HG03432 (cell line): ENCODE data around the gene CACNB3.
A peak's percentile ranks its signal among the peaks of the same experiment; 100 is the strongest.
"Not testable (repeated sequence)": the region's sequence is repeated elsewhere in the genome, so short reads cannot be mapped to it uniquely, and the experiment has no call there.

Experiments
- ATAC-seq: cut with Tn5 transposase; IDR thresholded peaks from one replicate; pipeline ENCODE4 v1.9.1; 2021; ENCODE audit warnings: mild to moderate bottlenecking, moderate library complexity; ENCODE audit not compliant: unreplicated experiment

CACNB3 gene

DNA sequence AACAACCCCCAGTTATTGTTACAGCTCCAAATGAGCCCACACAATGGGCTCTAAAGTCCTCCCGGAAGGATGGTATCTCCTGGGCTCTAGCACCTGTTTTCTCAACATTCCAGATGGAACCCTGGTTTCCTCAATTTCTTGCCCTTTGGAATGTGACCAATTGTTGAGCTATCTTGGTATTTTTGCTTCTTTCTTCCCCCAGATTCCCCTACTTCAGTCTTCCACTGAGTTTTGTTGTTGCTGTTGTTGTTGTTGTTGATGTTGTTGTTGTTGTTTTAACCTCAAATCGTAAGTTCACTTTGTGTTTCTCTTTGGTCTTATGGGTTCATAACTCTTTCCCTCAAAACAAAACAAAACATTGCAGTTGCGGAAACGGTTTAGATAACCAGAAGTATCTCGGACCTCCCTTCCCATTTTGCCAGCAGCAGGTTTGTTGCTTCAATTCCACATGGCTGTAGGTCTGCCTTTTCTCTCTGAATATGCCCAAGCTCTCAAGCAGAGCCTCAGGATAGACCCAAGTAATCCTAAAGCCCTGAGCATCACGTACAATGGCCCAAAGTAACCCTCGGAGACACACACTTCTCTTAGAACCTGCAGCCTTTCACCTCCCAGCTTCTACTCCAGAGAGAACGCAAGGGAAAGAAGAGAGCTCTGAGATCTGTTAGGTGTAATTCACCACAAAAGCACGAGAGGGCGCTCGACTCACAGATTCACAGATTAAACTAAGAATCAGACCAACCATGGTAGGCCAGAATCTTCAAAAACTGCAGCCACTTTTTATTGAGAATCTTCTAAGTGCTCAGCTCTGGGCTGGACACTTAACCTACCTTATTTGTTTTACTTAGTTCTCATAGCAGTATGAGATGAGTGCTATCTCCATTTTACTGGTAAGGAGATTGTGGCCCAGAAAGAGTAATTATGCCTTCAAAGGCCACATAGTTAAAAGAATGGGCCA is 34.7 kb downstream of the CACNB3 start:
- ATAC-seq, result peak; percentile 41

DNA sequence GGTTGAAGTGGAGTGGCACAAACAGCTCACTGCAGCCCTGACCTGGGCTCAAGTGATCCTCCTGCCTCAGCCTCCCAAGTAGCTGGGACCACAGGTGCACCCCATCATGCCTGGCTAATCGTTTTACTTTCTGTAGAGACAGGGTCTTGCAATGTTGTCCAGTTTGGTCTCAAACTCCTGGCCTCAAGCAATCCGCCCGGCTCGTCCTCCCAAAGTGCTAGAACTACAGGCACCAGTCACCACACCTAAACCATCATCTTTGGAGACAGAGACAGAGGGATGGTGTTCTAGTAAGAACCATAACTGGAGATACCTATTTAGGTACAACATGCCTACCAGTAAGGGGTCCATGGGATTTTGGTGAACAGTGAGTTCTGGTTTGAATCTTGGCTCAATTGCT is 36.2 kb downstream of the CACNB3 start:
- no peak for ATAC-seq

DNA sequence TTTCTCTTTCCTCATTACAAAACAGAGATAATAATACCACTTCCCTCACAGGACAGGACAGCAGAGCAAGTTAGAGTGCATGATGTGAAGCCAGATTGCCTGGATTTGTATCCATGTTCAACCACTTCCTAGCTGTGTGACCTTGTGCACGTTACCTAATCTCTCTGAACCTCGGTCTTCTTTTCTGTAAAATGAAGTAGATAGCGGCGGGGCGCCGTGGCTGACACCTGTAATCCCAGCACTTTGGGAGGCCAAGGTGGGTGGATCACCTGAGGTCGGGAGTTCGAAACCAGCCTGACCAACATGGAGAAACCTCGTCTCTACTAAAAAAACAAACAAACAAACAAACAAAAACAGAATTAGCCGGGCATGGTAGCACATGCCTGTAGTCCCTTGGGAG is 36.6 kb downstream of the CACNB3 start:
- not testable (repeated sequence) for ATAC-seq

DNA sequence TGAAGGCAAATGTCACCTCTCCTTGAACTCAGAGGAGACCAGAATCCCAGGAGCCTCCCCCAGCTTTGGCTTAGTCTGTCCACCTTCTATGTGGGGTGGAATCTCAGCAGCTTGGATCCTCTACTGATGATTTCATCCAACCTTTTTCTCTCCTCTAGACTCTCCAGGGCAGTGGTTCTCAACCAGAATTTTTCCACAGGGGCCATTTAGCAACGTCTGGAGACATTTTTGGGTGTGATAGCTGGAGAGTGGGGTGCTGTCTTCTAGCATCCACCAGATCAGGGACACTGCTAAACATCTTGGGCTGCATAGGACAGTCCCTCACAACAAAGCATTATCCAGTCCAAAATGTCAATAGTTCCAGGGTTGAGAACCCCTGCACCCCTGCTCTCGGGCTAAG is 38.1 kb downstream of the CACNB3 start:
- no peak for ATAC-seq

DNA sequence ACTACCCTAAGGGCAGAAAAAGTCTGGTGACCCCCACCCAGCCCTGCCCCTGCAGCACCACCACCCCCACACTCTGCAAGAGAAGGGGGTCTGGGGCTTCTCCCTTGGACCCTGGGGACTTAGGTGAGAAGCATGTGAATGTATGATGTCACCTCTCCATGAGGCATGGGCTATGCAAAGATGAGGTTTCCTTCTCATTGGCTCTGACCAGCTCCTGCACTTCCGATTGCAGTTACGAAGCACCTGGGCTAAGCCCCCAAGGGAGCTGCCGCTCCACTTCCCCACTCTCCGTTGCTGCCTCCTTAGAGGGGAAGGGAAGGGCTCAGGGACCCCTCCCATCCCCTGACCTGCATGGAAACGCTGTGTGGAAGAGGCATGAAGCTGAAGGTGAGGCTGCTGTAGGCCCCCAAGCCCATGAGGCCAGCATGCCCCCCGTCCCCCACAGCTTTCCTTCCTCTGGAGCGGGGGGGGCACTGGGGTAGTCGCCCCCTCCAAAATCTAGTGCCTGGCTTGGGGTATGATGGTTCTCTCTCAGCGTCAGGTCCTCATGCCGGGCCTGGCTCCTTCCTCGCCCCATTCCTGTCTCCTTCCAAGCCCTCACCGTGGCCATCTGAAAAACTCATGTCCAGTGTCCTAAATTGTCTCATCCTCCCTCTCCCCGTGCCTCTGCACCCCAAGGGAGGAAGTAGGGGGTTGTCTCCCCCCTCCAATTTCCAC is 39.1 kb downstream of the CACNB3 start:
- no peak for ATAC-seq

DNA sequence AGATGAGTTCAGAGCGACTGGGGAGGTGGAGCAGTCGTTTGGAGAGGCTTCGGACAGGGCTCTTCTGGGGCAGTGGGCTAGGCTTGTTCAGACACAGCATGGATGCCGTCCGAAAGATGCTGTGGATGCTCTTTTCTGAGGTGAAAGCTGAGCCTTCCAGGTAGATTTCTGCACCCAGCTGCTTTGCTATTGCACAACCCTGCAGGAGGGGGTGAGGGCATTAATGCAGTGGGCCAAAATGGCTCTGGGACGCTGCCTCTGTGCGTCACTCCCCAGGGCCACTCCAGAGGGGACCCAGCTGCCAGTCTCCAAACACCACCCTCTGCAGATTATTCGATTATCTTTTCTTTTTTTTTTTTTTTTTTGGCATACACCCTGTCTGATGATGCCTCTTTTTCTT is 39.7 kb downstream of the CACNB3 start:
- ATAC-seq, result no peak

DNA sequence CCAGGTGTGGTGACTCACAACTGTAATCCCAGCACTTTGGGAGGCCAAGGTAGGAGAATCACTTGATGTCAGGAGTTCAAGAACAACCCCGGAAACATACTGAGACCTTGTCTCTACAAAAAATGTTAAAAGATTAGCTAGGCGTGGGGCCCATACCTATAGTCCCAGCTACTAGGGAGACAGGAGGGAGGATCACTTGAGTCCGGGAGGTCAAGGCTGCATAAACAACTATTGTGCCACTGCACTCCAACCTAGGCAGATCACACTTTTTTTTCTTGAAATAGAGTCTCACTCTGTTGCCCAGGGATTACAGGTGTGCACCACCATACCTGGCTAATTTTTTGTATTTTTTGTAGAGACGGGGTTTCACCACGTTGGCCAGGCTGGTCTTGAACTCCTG is 41.3 kb downstream of the CACNB3 start:
- no peak for ATAC-seq

DNA sequence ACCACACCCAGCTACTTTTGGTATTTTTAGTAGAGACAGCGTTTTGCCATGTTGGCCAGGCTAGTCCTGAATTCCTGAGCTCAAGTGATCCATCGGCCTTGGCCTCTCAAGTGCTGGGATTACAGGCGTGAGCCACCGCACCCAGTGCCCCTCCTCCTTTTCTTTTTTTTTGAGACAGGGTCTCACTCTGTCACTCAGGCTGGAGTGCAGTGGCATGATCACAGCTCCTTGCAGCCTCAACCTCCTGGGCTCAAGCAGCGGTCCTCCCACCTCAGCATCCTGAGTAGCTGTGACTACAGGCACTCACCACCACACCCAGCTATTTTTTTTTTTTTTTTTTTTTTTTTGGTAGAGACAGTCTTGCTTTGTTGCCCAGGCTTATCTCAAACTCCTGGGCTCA is 41.9 kb downstream of the CACNB3 start:
- ATAC-seq, result not testable (repeated sequence)

DNA sequence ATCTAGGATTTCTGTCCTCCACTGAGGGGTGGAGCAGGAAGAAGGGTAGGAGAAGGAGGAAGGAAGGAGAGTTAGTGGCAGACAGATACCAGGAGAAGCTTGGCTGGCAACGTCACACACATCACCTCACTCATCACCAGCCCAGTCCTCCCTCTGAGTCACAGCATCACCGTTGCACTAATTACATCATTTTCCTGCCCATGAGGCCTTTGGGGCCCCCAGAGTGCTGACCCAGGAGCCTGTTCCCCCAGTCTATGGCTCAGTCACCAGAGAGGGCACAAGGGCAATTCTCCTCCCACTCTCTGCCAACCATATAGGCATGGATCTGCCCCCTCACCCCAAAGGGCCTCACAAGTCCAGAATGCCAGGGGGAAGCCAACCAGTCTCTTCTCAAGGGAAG is 42.8 kb downstream of the CACNB3 start:
- no peak for ATAC-seq

DNA sequence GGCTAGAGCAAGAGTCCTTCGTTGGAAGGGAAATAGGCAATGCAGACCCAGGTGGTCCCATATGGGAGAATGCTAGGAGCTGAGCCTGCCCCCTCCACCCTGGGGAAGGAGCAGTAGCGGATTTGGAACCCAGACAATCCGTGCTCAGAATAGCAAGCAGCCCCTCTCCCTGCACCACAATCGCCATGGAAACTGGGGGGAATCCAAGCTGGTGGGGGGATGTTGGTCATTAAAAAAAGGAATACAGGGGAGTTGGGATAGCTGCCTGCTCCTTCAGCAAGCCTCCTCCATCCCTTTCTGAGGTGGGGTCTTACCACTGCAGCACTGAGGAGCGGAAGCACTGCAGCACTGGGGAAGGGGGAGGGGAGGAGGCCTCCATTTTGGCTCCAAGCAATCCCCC is 44.5 kb downstream of the CACNB3 start:
- no peak for ATAC-seq

DNA sequence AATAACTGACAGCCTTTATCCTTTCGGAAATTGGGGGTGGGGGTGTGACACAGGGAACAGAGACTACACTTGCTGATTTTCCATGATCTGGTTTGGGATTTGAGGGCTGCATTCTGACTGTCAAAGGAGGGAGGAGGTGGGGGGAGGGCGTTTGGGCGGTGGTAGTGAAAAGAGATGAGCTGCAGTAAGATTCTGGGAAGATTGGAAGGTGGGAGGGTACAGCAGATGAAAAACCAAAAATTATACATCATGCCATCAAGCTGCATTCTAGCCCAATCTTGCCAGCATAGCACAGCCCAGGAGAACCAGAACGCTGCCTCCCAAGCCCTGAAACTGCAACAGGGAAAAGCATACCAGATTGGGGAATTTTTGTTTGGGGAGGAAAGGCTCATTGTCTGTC is 45.0 kb downstream of the CACNB3 start:
- ATAC-seq, result no peak

DNA sequence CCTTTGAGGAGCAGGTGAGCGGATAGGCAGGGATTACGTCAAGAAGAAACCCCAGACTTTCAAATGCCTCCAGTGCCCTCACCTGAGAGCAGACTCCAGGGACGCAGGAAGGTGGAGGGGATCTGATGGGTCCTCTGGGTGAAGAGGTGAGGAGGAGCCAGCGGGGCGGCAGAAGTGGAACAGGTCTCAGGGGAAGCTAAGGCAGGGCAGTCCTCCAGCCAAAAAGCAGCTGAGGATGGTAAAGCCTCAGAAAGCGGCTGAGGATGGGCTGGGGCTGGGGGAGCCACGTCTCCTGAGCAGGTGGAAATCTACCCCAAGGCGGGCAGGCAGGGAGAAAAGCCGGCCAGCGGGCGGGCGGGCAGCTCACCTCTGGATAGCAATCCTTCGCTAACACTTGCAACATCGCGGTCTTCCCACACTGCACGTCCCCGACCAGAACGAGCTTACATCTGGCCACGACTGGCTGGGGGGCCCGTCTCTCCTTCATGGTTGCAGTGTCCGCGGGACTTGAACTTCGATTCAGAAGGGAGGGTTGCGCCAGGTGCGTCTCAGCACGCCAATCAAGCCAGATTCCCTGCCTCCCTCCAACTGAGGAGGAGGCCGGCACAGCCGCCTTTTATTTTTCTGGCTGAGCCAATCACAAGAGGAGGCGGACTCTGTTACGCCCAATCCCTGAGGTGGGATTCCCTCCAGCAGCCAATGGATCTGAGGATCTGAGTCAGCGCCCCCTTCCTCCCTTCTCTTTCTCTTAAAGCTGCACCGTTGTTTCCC is 47.2 kb downstream of the CACNB3 start, which contains the start of gene RND1:
Gene RND1 (minus strand): TSS at position 590 of the 771 bp plus-strand sequence. CDS start 103 bp downstream, at position 487.
- ATAC-seq, result peak; percentile 90

DNA sequence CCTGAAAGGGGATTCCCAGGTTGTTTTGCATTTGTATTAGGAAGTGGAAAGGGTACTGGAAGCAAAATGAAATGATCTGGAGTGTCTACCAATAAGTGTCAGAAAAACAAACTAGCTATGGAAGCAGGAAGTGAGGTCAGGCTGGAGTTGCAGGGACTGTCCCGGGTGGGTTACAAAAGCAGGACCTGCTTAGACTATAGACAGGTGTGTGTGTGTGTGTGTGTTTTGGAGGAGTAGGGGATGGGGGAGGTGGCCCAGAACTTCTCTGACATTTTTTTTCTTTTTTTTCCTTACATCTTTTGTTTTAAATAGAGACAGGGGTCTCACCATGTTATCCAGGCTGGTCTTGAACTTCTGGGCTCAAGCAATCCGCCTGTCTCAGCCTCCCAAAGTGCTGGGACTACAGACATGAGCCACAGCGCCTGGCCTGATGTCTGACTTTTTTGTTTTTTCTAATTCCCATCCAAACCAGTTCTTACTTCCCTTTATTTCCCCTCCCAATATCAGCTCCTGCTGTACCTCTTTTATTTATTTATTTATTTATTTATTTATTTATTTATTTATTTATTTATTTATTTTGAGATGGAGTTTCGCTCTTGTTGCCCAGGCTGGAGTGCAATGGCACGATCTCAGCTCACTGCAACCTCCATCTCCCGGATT is 47.9 kb downstream of the CACNB3 start:
- no peak for ATAC-seq

DNA sequence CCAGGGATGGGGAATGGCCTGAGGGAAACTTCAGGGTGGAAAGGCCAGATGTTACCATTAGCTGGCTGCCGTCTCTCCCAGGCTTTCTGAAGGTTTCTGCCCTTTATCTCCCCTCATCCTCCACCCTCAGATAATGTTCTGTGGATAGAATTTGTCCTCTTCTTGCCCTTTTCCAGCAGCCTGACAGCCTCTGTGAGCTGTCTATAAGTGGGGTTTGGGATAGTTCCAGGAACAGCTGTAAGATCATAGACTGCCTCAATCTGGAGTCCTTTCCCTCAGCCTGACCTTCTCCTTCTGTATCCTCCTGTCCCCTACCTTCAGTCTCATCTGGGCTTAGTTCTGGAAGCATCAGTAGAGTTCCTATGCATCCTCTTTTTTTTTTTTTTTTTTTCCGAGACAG is 50.2 kb downstream of the CACNB3 start:
- no peak for ATAC-seq

DNA sequence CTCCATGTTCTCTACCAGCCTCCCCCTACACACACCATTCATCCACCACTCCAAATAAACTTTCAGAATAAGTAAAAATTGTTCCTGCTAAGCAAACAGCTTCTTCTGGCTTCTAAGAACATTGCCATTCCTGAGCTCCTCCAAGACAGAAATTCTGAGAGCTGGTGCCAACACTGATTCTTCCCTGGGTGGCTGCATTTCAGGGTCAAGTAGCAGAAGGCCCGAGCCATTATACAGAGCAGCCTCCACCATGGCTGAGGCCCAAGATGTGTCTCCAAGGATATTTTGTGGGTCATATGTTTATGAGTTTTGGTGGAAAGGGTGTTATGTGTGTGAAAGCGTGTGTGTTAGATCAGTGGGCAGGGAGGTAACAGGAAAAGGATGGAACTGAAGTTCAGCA is 50.9 kb downstream of the CACNB3 start:
- no peak for ATAC-seq

DNA sequence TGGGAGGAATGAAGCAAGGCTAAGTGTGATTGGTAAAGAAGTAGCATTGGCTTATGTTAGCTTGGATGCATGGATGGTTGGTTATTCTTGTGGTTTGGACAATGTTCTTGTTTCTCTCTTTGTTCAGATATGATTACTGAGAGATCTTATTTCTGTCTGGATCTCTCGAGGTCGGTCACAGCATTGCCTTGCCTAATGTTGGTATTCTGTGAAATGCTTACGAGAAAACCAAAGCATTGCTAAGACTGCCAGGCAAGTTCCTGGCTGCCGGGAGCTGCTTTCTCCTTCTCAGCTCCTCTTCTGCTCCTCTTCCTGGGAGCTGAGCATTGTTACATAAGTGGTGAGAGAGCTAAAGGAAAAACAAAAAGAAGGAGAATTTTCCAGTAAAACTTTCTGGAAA is 54.8 kb downstream of the CACNB3 start:
- ATAC-seq, result no peak

DNA sequence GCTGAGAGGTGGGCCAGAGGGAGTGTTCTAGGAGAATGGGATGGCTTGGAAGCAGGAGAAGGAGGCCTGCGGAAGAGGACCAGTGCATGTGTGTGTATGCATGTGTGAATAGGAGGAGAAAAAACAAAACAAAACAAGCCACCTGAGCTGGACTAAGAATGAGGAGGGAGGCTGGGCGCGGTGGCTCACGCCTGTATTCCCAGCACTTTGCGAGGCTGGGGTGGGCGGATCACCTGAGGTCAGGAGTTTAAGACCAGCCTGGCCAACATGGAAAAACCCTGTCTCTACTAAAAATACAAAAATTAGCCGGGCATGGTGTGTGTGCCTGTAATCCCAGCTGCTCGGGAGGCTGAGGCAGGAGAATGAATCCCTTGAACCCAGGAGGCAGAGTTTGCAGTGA is 55.2 kb downstream of the CACNB3 start:
- ATAC-seq, result not testable (repeated sequence)

DNA sequence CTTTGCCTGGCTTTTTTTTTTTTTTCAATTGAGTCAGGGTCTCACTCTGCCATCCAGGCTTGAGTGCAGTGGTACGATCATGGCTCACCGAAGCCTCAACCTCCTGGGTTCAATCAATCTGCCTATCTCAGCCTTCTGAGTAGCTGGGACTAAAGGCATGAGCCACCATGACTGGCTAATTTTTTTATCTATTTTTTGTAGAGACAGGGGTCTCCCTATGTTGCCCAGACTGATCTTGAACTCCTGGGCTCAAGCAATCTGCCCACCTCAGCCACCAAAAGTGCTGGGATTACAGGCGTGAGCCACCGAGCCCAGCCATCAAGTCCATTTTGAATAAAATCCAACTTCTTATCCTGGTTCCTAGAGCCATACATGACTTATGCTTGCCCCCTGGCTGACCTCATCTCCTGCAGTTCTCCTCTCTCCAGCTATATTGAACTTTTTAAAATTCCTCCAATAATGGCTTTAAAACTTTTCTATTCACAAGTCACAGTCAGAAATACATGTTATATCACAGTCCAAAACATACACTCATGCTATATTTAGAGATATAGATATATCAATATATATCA is 57.7 kb downstream of the CACNB3 start:
- ATAC-seq, result no peak
